C4-2B (cell line): ENCODE data around the gene USP6NL.

ENCODE experiments used
- ZFX ChIP-seq: fragments of 450-650 bp; IDR thresholded peaks from 2 replicates; pipeline ENCODE4 v1.6.1; 2017
- TF ChIP-seq, protein P1 (sequence below): fragments of 450-650 bp; conservative IDR thresholded peaks from 2 replicates; pipeline ENCODE4 v1.5.1; 2017; ENCODE audit warnings: mild to moderate bottlenecking

- TF ChIP-seq, protein P1, sequence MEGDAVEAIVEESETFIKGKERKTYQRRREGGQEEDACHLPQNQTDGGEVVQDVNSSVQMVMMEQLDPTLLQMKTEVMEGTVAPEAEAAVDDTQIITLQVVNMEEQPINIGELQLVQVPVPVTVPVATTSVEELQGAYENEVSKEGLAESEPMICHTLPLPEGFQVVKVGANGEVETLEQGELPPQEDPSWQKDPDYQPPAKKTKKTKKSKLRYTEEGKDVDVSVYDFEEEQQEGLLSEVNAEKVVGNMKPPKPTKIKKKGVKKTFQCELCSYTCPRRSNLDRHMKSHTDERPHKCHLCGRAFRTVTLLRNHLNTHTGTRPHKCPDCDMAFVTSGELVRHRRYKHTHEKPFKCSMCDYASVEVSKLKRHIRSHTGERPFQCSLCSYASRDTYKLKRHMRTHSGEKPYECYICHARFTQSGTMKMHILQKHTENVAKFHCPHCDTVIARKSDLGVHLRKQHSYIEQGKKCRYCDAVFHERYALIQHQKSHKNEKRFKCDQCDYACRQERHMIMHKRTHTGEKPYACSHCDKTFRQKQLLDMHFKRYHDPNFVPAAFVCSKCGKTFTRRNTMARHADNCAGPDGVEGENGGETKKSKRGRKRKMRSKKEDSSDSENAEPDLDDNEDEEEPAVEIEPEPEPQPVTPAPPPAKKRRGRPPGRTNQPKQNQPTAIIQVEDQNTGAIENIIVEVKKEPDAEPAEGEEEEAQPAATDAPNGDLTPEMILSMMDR: no peak
- TF ChIP-seq ZFX: no peak
Measured at GRCh38 chr10:11604865-11605650, 6.4 kb downstream of the USP6NL start.
